ENCODE results near the gene PDE3A.

GRCh38 chr12:20420557-20420956 lies 52.2 kb downstream of the PDE3A start:
- TF ChIP-seq, protein P1, sequence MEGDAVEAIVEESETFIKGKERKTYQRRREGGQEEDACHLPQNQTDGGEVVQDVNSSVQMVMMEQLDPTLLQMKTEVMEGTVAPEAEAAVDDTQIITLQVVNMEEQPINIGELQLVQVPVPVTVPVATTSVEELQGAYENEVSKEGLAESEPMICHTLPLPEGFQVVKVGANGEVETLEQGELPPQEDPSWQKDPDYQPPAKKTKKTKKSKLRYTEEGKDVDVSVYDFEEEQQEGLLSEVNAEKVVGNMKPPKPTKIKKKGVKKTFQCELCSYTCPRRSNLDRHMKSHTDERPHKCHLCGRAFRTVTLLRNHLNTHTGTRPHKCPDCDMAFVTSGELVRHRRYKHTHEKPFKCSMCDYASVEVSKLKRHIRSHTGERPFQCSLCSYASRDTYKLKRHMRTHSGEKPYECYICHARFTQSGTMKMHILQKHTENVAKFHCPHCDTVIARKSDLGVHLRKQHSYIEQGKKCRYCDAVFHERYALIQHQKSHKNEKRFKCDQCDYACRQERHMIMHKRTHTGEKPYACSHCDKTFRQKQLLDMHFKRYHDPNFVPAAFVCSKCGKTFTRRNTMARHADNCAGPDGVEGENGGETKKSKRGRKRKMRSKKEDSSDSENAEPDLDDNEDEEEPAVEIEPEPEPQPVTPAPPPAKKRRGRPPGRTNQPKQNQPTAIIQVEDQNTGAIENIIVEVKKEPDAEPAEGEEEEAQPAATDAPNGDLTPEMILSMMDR (conservative IDR thresholded peaks at IDR 0.05; ENCODE audit: low read depth, low read length): no peak
- TF ChIP-seq POLR2A (IDR thresholded peaks at IDR 0.05; ENCODE audit: low read depth, low read length) (no peak), BHLHE40 (IDR thresholded peaks at IDR 0.05; ENCODE audit: low read depth, low read length) (no peak), MAFK (IDR thresholded peaks at IDR 0.05; ENCODE audit: low read depth, low read length) (no peak), RCOR1 (IDR thresholded peaks at IDR 0.05; ENCODE audit: insufficient replicate concordance, low read length) (no peak), NFE2L2 (IDR thresholded peaks at IDR 0.05; ENCODE audit: low read depth, low read length) (no peak), CEBPB (IDR thresholded peaks at IDR 0.05; ENCODE audit: low read depth, low read length) (no peak), SMC3 (IDR thresholded peaks at IDR 0.05; ENCODE audit: low read depth, low read length) (no peak)
- TF ChIP-seq, protein P2, sequence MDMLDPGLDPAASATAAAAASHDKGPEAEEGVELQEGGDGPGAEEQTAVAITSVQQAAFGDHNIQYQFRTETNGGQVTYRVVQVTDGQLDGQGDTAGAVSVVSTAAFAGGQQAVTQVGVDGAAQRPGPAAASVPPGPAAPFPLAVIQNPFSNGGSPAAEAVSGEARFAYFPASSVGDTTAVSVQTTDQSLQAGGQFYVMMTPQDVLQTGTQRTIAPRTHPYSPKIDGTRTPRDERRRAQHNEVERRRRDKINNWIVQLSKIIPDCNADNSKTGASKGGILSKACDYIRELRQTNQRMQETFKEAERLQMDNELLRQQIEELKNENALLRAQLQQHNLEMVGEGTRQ (IDR thresholded peaks at IDR 0.05; ENCODE audit: low read depth, low read length): no peak

Measured in IMR-90 (cell line).